ENCODE measurements around the gene GPR37.

DNA sequence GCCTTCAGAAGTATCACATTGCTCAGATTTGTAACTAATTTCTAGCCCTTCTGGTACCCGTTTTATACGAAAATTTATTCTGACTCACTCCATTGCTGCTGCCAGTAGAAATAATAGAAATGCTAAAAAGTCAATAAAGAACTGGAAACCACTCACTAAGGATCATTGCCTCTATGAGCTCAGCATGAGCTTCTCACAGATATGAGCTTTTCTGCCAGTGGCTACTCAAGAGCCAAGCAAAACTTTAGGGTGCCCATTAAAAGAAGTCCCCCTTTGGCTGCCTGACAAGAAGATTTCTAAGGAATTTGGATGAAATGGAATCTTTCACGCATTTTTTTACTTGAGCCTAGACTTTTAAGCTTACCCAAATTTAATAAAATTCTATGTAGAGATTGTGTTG is 52.5 kb downstream of the GPR37 start:
- TF ChIP-seq CTCF (IDR thresholded peaks at IDR 0.05; ENCODE audit: low read depth, low read length, poor library complexity, severe bottlenecking) (no peak), EZH2phosphoT487 (IDR thresholded peaks at IDR 0.05; ENCODE audit: borderline replicate concordance, low read length) (no peak)

All from DOHH2 (cell line).